NCI-H460 (cell line): ENCODE data around the gene RNF157. TPM values are rescaled to one million over a fixed set of nuclear protein-coding genes. Genes with fewer than 3 reads are reported as not detected.
A peak's percentile ranks its signal among the peaks of the same experiment; 100 is the strongest.
"Not testable (repeated sequence)": the region's sequence is repeated elsewhere in the genome, so short reads cannot be mapped to it uniquely, and the experiment has no call there.

Experiments
- DNase-seq: peaks from one replicate; pipeline ENCODE4 v3.0.0-alpha.2; 2016; ENCODE audit warnings: low read depth; ENCODE audit errors: extremely low read depth
- total RNA-seq: library from RNA; depleted of rRNA; stranded (reverse); fragments of >200 nt; shearing (Covaris generic); gene quantifications from 2 replicates; pipeline ENCODE4 v1.2.3, GENCODE V29; 2014

The RNF157 gene
- total RNA-seq, 1 experiment from 2014 or later, result 1.9 TPM

- DNase-seq, result no peak
Observed at GRCh38 chr17:76270770-76271668, 30.7 kb upstream of the RNF157 start.

- no peak for DNase-seq
Observed at GRCh38 chr17:76270127-76270592, 29.9 kb upstream of the RNF157 start.

- DNase-seq, result no peak
Observed at GRCh38 chr17:76268991-76269981, 29.0 kb upstream of the RNF157 start.

- DNase-seq, result no peak
Observed at GRCh38 chr17:76268015-76268749, 27.9 kb upstream of the RNF157 start.

- not testable (repeated sequence) for DNase-seq
Observed at GRCh38 chr17:76267581-76268001, 27.3 kb upstream of the RNF157 start.

GRCh38 chr17:76267051-76267576 lies 26.8 kb upstream of the RNF157 start:
- no peak for DNase-seq

GRCh38 chr17:76266244-76266938 lies 26.1 kb upstream of the RNF157 start:
- no peak for DNase-seq

- peak; percentile 29 for DNase-seq
Observed at GRCh38 chr17:76265624-76266243, 25.4 kb upstream of the RNF157 start.

GRCh38 chr17:76264755-76265623 lies 24.7 kb upstream of the RNF157 start, which contains the start of gene UBALD2:
UBALD2 (plus strand) TSS chr17:76265348; CDS start chr17:76265506, 158 bp downstream.
- DNase-seq, result peak; percentile 99

GRCh38 chr17:76264425-76264754 lies 24.1 kb upstream of the RNF157 start:
- DNase-seq, result no peak

- no peak for DNase-seq
Observed at GRCh38 chr17:76263896-76264295, 23.6 kb upstream of the RNF157 start.

- DNase-seq, result no peak
Observed at GRCh38 chr17:76262732-76263344, 22.5 kb upstream of the RNF157 start.

GRCh38 chr17:76261421-76262215 lies 21.3 kb upstream of the RNF157 start:
- no peak for DNase-seq

GRCh38 chr17:76260669-76261068 lies 20.4 kb upstream of the RNF157 start:
- no peak for DNase-seq

- DNase-seq, result no peak
Observed at GRCh38 chr17:76260220-76260619, 19.9 kb upstream of the RNF157 start.

- DNase-seq, result not testable (repeated sequence)
Observed at GRCh38 chr17:76256430-76257050, 16.2 kb upstream of the RNF157 start.
